A673 (cell line): ENCODE data around the gene SRM.

ENCODE experiments used
- EZH2 ChIP-seq: fragments of 200-600 bp; sonication (generic); IDR thresholded peaks from 2 replicates; pipeline ENCODE4 v1.6.1; 2017; ENCODE audit warnings: borderline replicate concordance, low read depth, mild to moderate bottlenecking, mixed read lengths, antibody characterized with exemption, low read length; ENCODE audit not compliant: poor library complexity, severe bottlenecking
- TF ChIP-seq, protein P1 (sequence below): fragments of 300-800, 200-600 bp; sonication (generic); conservative IDR thresholded peaks from 2 replicates; pipeline ENCODE4 v1.5.1; 2017; ENCODE audit warnings: low read depth, mild to moderate bottlenecking, antibody characterized with exemption, low read length, moderate library complexity, mixed read lengths

DNA sequence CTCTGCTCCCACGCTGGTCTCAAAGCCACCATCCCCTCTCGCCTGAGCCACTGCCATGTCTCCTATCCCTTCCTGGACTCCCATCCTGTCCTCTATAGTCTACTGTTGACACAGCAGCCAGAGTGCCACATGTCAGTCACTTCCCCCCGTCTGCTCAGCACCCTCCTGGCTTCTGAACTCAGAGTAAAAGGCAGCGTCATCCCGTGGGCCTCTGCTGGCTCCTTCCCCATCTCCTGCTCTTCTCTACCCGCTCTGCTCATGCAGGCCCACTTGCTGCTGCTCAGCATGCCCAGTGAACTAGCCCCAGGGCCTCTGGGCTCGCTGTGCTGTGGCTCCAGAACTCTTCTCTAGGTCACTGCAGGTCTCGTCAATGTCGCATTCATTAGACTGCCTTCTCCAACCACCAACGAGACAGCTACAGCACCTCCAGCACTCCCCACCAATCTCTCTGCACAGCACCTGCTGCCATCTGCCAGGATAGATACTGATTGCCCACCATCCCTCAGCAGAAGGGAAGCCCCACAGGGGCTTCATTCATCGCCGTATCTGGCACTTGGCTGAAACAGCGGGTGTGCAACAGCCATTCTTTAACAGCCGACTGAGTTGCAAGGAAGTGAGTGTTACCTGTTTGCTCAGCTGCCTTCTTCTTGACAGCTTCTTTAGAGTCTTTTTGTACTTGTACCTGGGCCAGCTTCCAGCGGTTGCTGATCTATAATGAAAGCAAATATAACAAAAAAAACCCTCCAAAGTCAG, 11.8 kb upstream of the SRM start:
- TF ChIP-seq, protein P1, sequence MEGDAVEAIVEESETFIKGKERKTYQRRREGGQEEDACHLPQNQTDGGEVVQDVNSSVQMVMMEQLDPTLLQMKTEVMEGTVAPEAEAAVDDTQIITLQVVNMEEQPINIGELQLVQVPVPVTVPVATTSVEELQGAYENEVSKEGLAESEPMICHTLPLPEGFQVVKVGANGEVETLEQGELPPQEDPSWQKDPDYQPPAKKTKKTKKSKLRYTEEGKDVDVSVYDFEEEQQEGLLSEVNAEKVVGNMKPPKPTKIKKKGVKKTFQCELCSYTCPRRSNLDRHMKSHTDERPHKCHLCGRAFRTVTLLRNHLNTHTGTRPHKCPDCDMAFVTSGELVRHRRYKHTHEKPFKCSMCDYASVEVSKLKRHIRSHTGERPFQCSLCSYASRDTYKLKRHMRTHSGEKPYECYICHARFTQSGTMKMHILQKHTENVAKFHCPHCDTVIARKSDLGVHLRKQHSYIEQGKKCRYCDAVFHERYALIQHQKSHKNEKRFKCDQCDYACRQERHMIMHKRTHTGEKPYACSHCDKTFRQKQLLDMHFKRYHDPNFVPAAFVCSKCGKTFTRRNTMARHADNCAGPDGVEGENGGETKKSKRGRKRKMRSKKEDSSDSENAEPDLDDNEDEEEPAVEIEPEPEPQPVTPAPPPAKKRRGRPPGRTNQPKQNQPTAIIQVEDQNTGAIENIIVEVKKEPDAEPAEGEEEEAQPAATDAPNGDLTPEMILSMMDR = no peak
- no peak for TF ChIP-seq EZH2
